Gastrocnemius medialis (tissue), 4 donors: ENCODE data around the gene SFR1. TPM values are rescaled to one million over a fixed set of nuclear protein-coding genes. Genes with fewer than 3 reads are reported as not detected.

ENCODE experiments used
- ATAC-seq, 2 donors: fragments of 150-250 bp; one replicate each; pipeline ENCODE4 v1.9.1; 2016
- DNase-seq, 2 donors: peaks; one replicate each; pipeline ENCODE4 v3.0.0-alpha.2; 2019
- H3K27ac ChIP-seq, 4 donors: fragments of 200-600 bp; sonication (generic); 1 replicate in 1 of 4; 2 replicates in 3 of 4; pipeline ENCODE4 v1.5.1; 2016 to 2018; ENCODE audit warnings: mild to moderate bottlenecking in 2 of 4, moderate library complexity in 1 of 4
- H3K27me3 ChIP-seq, 3 donors: fragments of 200-600 bp; sonication (generic) in 2 of 3; 1 replicate in 1 of 3; 2 replicates in 2 of 3; pipeline versions ENCODE4 v1.5.1 to v1.6.0; 2016 to 2019; ENCODE audit warnings: mild to moderate bottlenecking in 1 of 3, moderate library complexity in 1 of 3
- H3K36me3 ChIP-seq, 2 donors: fragments of 200-600 bp; sonication (generic) in 1 of 2; one replicate each; pipeline ENCODE4 v1.5.1; 2017 to 2018
- H3K4me1 ChIP-seq, 2 donors: fragments of 200-600 bp; sonication (generic) in 1 of 2; one replicate each; pipeline ENCODE4 v1.5.1; 2016 to 2017; ENCODE audit warnings: mild to moderate bottlenecking in 2 of 2
- H3K4me3 ChIP-seq, 4 donors: fragments of 200-600 bp; sonication (generic) in 3 of 4; 1 replicate in 1 of 4; 2 replicates in 3 of 4; pipeline ENCODE4 v1.5.1; 2016 to 2019; ENCODE audit warnings: mild to moderate bottlenecking in 2 of 4
- H3K9me3 ChIP-seq, 3 donors: fragments of 200-600 bp; sonication (generic) in 2 of 3; 1 replicate in 1 of 3; 2 replicates in 2 of 3; pipeline ENCODE4 v1.5.1; 2016 to 2019
- POLR2A ChIP-seq, 2 donors: fragments of 450-650 bp; IDR thresholded peaks; one replicate each; pipeline ENCODE4 v1.6.1; 2017; ENCODE audit warnings: antibody characterized with exemption in 2 of 2, mild to moderate bottlenecking in 2 of 2, moderate library complexity in 2 of 2
- in situ Hi-C, 4 donors: fragments of 200-750 bp; cut with MboI; loops; one replicate each; pipeline versions ENCODE4 v1.15.0 to v1.8.0; 2017; ENCODE audit warnings: low sequenced_read_pairs in 4 of 4
- intact Hi-C: fragments of 100-400 bp; cut with DNase I; formaldehyde crosslinking; loops from one replicate; pipeline ENCODE4 v1.15.1; 2023; ENCODE audit warnings: low total_unique reads
- total RNA-seq, 4 donors: library from RNA; depleted of rRNA; stranded (reverse); fragments of >200 nt; gene quantifications; one replicate each; pipeline versions ENCODE4 v1.1.0 to v1.2.3, GENCODE V29; 2016
- TF ChIP-seq, protein P1 (sequence below), 5 experiments: fragments of 450-650 bp in 3 of 5; fragments of 200-600 bp in 2 of 5; sonication (generic) in 2 of 5; IDR thresholded peaks in 4 of 5; conservative IDR thresholded peaks in 1 of 5; 1 replicate in 4 of 5; 2 replicates in 1 of 5; pipeline ENCODE4 v1.5.1; 2016 to 2019; ENCODE audit warnings: antibody characterized with exemption in 5 of 5, mild to moderate bottlenecking in 3 of 5, moderate library complexity in 3 of 5

The SFR1 gene
- total RNA-seq, 4 donors from 2014 or later = 2.4 to 7.7 (median 4.7) TPM

GRCh38 chr10:104090611-104091010 is 31.4 kb upstream of the SFR1 start:
- TF ChIP-seq, protein P1, sequence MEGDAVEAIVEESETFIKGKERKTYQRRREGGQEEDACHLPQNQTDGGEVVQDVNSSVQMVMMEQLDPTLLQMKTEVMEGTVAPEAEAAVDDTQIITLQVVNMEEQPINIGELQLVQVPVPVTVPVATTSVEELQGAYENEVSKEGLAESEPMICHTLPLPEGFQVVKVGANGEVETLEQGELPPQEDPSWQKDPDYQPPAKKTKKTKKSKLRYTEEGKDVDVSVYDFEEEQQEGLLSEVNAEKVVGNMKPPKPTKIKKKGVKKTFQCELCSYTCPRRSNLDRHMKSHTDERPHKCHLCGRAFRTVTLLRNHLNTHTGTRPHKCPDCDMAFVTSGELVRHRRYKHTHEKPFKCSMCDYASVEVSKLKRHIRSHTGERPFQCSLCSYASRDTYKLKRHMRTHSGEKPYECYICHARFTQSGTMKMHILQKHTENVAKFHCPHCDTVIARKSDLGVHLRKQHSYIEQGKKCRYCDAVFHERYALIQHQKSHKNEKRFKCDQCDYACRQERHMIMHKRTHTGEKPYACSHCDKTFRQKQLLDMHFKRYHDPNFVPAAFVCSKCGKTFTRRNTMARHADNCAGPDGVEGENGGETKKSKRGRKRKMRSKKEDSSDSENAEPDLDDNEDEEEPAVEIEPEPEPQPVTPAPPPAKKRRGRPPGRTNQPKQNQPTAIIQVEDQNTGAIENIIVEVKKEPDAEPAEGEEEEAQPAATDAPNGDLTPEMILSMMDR (IDR thresholded peaks at IDR 0.05 in 4 of 5, conservative IDR thresholded peaks at IDR 0.05 in 1 of 5) = no peak
- TF ChIP-seq POLR2A (IDR thresholded peaks at IDR 0.05) = no peak
- Histone ChIP-seq H3K27me3 (no peaks in the 10 kb centered on the region), H3K27ac (no peak overlapping the region), H3K36me3 (no peaks in the 10 kb centered on the region), H3K4me3 (no peak overlapping the region), H3K9me3 (no peaks in the 10 kb centered on the region), H3K4me1 (no peaks in the 10 kb centered on the region)
- in situ Hi-C loops (no loop called here), intact Hi-C loops (no loop called here)
- DNase-seq = no peak
- no peak for ATAC-seq

DNA sequence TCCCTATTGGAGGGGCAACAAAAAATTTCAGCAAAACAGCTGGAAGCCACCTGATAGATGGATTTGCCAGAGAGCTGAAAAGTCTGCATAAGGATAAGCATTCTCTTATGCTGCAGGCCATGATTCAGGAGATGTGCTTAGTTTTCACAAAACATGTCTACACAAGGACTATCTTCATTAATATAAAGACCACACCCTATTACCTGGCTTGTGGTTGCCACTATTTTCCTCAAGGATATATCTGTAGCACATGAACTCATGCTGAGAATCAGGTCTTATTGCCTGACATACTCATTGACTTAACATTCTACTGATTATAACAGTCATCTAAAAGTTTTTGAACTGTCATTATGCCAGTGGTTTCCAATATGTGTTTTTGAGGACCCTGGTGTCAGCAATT is 29.2 kb upstream of the SFR1 start:
- ATAC-seq = no peak
- in situ Hi-C loops (no loop called here), intact Hi-C loops (no loop called here)
- TF ChIP-seq, protein P1 (IDR thresholded peaks at IDR 0.05 in 4 of 5, conservative IDR thresholded peaks at IDR 0.05 in 1 of 5) = no peak
- no peak for TF ChIP-seq POLR2A (IDR thresholded peaks at IDR 0.05)
- H3K27ac ChIP-seq = no peak overlapping the region
- H3K4me3 ChIP-seq = no peak overlapping the region
- DNase-seq = no peak
- H3K9me3 ChIP-seq = no peaks in the 10 kb centered on the region
- H3K27me3 ChIP-seq = no peaks in the 10 kb centered on the region
- no peaks in the 10 kb centered on the region for H3K4me1 ChIP-seq
- H3K36me3 ChIP-seq = no peaks in the 10 kb centered on the region

GRCh38 chr10:104096692-104097091 is 25.3 kb upstream of the SFR1 start:
- Histone ChIP-seq H3K9me3 (no peaks in the 10 kb centered on the region), H3K27ac (no peak overlapping the region), H3K27me3 (no peaks in the 10 kb centered on the region), H3K4me3 (no peak overlapping the region), H3K36me3 (no peaks in the 10 kb centered on the region), H3K4me1 (no peaks in the 10 kb centered on the region)
- TF ChIP-seq, protein P1 (IDR thresholded peaks at IDR 0.05 in 4 of 5, conservative IDR thresholded peaks at IDR 0.05 in 1 of 5) = no peak
- no peak for TF ChIP-seq POLR2A (IDR thresholded peaks at IDR 0.05)
- in situ Hi-C loops = no loop called here
- no peak for ATAC-seq
- no peak for DNase-seq
- intact Hi-C loops = no loop called here

GRCh38 chr10:104098358-104098925 is 23.5 kb upstream of the SFR1 start:
- TF ChIP-seq POLR2A (IDR thresholded peaks at IDR 0.05) = no peak
- TF ChIP-seq, protein P1 (IDR thresholded peaks at IDR 0.05 in 4 of 5, conservative IDR thresholded peaks at IDR 0.05 in 1 of 5) = no peak
- no peaks in the 10 kb centered on the region for H3K36me3 ChIP-seq
- ATAC-seq (no peak), DNase-seq (no peak)
- H3K27ac ChIP-seq = no peak overlapping the region
- no peaks in the 10 kb centered on the region for H3K9me3 ChIP-seq
- no peaks in the 10 kb centered on the region for H3K27me3 ChIP-seq
- no peaks in the 10 kb centered on the region for H3K4me1 ChIP-seq
- in situ Hi-C loops = no loop called here
- intact Hi-C loops = no loop called here
- no peak overlapping the region for H3K4me3 ChIP-seq

DNA sequence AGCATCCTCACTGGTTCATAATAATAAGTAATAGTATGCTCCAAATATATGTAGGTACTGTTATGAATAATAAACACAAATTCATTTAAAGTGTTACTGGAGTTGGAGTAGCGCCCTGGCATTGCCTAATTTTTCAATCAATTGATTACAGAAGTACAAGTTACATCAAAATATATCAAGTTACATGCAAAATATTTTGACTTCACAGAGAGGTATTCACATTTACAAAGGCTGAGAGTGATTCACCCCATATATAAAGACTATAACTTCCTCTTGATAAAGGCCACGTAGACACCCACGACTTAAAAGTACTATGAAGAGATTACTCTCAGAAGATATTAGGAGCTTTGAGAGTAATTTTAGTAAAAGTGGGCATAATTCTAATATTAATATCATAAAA is 22.7 kb upstream of the SFR1 start:
- intact Hi-C loops = no loop called here
- DNase-seq (no peak), ATAC-seq (no peak)
- in situ Hi-C loops = no loop called here
- Histone ChIP-seq H3K36me3 (no peaks in the 10 kb centered on the region), H3K27ac (no peak overlapping the region), H3K9me3 (no peaks in the 10 kb centered on the region), H3K4me1 (no peaks in the 10 kb centered on the region), H3K4me3 (no peak overlapping the region), H3K27me3 (no peaks in the 10 kb centered on the region)
- no peak for TF ChIP-seq POLR2A (IDR thresholded peaks at IDR 0.05)
- TF ChIP-seq, protein P1 (IDR thresholded peaks at IDR 0.05 in 4 of 5, conservative IDR thresholded peaks at IDR 0.05 in 1 of 5) = no peak
